BLaER1 treated with 17β-estradiol and CSF1 and Interleukin-3, amounts not matched to agents 10 nM and 100 nM (cell line): ENCODE data around the gene TGFA.

Experiments
- H3K27ac ChIP-seq, 11 experiments: shearing (Covaris generic); formaldehyde crosslinking; 2 replicates each; pipeline ENCODE4 v1.8.1; 2022
- H3K27me3 ChIP-seq, 11 experiments: shearing (Covaris generic); formaldehyde crosslinking; 2 replicates each; pipeline ENCODE4 v1.8.1; 2022
- H3K36me3 ChIP-seq, 11 experiments: shearing (Covaris generic); formaldehyde crosslinking; 2 replicates each; pipeline ENCODE4 v1.8.1; 2022
- H3K4me1 ChIP-seq, 10 experiments: shearing (Covaris generic); formaldehyde crosslinking; 2 replicates each; pipeline ENCODE4 v1.8.1; 2022
- H3K4me2 ChIP-seq, 11 experiments: shearing (Covaris generic); formaldehyde crosslinking; 2 replicates each; pipeline ENCODE4 v1.8.1; 2022
- H3K4me3 ChIP-seq, 10 experiments: shearing (Covaris generic); formaldehyde crosslinking; 2 replicates each; pipeline ENCODE4 v1.8.1; 2022
- H3K9ac ChIP-seq, 11 experiments: shearing (Covaris generic); formaldehyde crosslinking; 2 replicates each; pipeline ENCODE4 v1.8.1; 2022
- H3K9me3 ChIP-seq, 11 experiments: shearing (Covaris generic); formaldehyde crosslinking; replicated peaks in 1 of 11; 2 replicates each; pipeline ENCODE4 v1.8.1; 2022
- H4K20me1 ChIP-seq, 11 experiments: shearing (Covaris generic); formaldehyde crosslinking; 2 replicates each; pipeline ENCODE4 v1.8.1; 2022
- Cebpa-rat ChIP-seq, 11 experiments: shearing (Covaris generic); IDR thresholded peaks; 2 replicates each; pipeline ENCODE4 v1.8.1; 2022

TGFA gene

DNA sequence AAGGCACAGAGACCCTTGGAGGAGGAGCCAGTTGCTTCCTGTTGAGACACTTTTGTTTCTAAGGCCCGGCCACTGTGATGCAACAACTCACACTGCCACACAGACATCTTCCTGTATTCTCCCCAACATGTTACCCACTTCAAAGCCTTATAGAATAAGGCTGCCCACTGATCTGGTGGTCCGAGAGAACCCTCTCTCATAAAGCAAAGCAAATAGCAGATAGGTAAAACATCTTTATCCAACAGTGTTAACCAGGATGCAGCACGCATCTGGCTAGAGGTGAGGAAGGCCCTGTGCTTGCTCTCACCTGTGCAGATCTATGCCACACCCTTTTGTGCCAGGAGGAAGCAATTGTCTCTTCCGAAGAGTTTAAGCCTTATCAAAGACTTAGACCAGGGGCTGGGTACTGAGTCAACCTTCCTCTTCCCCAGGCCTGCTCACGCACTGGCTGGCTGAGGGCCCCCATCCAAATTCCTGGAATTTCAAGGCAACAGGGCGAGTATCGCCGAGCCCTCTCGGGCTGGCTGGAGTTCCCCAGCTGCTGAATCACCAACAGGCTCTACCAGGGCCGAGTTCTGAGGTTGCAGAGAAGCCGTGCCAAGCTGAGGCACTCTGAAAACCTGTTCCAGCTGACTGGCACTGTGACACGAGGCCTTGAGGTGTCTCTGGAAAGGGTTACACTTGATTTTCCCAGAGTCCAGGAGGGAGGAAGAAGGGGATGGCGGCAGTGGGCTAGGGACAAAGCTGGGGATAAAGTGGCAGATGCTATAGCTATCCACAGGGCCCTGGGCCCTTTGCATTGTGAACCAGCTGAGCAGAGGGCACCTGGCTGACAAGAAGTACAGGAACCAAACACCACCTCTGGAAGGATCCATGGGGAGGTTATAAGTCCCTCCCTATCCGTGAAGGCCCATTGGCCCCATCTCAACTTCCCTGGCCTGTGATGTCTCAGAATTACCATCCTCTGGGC is 29.3 kb downstream of the TGFA start:
- no peaks in the 10 kb centered on the region for H3K27me3 ChIP-seq
- peak overlapping the region; percentile 9 to 78 (median 71); a peak in 20 of 22 replicates for H3K9ac ChIP-seq
- H3K4me2 ChIP-seq, result peak overlapping the region; percentile 65 to 92 (median 89)
- peak; percentile 59 to 98 (median 96); a peak in 21 of 22 replicates for TF ChIP-seq Cebpa-rat (IDR thresholded peaks at IDR 0.05)
- H4K20me1 ChIP-seq, result peaks cover 0 to 8% (median 0%) of the 10 kb centered on the region in 11 experiments; a peak in 2 of 22 replicates
- peak overlapping the region; percentile 55 to 94 (median 87); a peak in 21 of 22 replicates for H3K27ac ChIP-seq
- H3K4me3 ChIP-seq, result peak overlapping the region in 5 of 10 experiments; percentile 4 to 46 (median 20); a peak in 4 of 20 replicates
- H3K4me1 ChIP-seq, result peaks cover 19 to 98% (median 60%) of the 10 kb centered on the region in 10 experiments
- peaks cover 0 to 2% (median 0%) of the 10 kb centered on the region in 11 experiments; a peak in 1 of 22 replicates for H3K9me3 ChIP-seq
- H3K36me3 ChIP-seq, result 0 out of 22 replicates have a peak, but pooled peaks cover 0 to 4% (median 0%) of the 10 kb centered on the region in 11 experiments

DNA sequence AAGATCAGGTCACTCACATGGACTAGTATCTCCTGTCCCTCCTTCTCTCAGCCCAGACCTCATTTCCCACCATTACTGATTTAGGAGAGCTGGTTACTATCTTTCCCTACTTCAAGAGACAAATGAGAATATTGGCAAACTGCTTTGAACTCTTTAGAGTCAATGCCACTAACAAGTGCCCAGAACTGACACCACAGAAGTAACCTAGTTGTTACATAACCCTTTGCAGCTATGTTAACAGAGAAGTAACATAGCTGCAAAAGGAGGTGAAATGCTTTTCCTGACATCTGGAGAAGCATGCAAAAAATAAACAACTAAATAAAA is 30.0 kb downstream of the TGFA start:
- peak overlapping the region in 4 of 10 experiments; percentile 4 to 46 (median 20); a peak in 3 of 20 replicates for H3K4me3 ChIP-seq
- H3K4me1 ChIP-seq, result peaks cover 19 to 98% (median 64%) of the 10 kb centered on the region in 10 experiments
- no peak for TF ChIP-seq Cebpa-rat (IDR thresholded peaks at IDR 0.05)

DNA sequence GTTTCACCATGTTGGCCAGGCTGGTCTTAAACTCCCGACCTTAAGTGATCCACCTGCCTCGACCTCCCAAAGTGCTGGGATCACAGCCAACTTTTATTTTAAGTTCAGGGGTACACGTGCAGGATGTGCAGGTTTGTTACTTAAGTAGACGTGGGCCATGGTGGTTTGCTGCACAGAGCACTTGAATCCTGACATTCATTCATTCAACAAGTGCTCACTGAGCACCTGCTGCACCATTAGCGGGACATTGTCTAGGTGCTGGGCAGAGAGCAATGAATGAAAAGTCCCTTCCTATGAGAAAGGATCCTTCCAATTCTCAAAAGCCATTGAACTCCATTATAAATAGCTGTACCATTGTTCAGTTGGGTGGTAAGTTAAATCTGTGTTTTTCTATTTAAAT is 31.0 kb downstream of the TGFA start:
- H3K36me3 ChIP-seq, result 0 out of 22 replicates have a peak, but pooled peaks cover 0 to 4% (median 0%) of the 10 kb centered on the region in 11 experiments
- no peaks in the 10 kb centered on the region; a peak in 1 of 22 replicates for H4K20me1 ChIP-seq
- H3K9ac ChIP-seq, result peak overlapping the region in 3 of 11 experiments; percentile 75 to 78 (median 77); a peak in 4 of 22 replicates
- no peak for TF ChIP-seq Cebpa-rat (IDR thresholded peaks at IDR 0.05)
- H3K4me1 ChIP-seq, result peaks cover 27 to 100% (median 69%) of the 10 kb centered on the region in 10 experiments
- H3K4me3 ChIP-seq, result no peak overlapping the region
- peak overlapping the region in 10 of 11 experiments; percentile 69 to 94 (median 88); a peak in 20 of 22 replicates for H3K27ac ChIP-seq
- peak overlapping the region in 10 of 11 experiments; percentile 70 to 92 (median 90); a peak in 18 of 22 replicates for H3K4me2 ChIP-seq
- H3K27me3 ChIP-seq, result no peaks in the 10 kb centered on the region
- H3K9me3 ChIP-seq, result peaks cover 0 to 6% (median 0%) of the 10 kb centered on the region in 11 experiments; a peak in 1 of 22 replicates

More for the DNA sequence above, 30.0 kb downstream of the TGFA start:
- H3K9me3 ChIP-seq, result peaks cover 0 to 4% (median 0%) of the 10 kb centered on the region in 11 experiments; a peak in 1 of 22 replicates
- peaks cover 0 to 1% (median 0%) of the 10 kb centered on the region in 11 experiments; a peak in 1 of 22 replicates for H4K20me1 ChIP-seq
- H3K9ac ChIP-seq, result peak overlapping the region in 10 of 11 experiments; percentile 42 to 78 (median 72); a peak in 19 of 22 replicates
- peak overlapping the region; percentile 55 to 94 (median 87); a peak in 21 of 22 replicates for H3K27ac ChIP-seq
- H3K4me2 ChIP-seq, result peak overlapping the region; percentile 65 to 92 (median 89)
- H3K27me3 ChIP-seq, result no peaks in the 10 kb centered on the region
- H3K36me3 ChIP-seq, result 0 out of 22 replicates have a peak, but pooled peaks cover 0 to 4% (median 0%) of the 10 kb centered on the region in 11 experiments

DNA sequence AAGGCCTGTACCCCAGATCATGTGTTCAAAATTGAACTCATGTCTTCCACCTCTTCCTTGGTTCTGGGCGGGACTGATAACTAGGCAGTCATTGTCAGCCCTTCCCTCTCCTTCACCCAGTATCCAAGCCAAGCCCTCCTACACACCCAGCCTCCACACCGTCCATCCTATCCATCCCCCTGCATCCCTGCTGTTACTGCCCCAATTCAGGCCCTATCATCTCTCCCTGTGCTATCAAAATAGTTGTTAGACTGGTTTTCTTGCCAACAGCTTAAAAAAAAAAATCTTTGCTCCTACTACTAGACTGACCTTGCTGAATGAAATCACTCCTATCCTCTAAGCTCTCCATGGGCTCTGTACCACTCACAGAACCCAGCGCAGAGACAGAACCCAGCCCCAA is 32.8 kb downstream of the TGFA start:
- H3K9me3 ChIP-seq, result peaks cover 0 to 6% (median 0%) of the 10 kb centered on the region in 11 experiments; a peak in 1 of 22 replicates
- peaks cover 27 to 100% (median 71%) of the 10 kb centered on the region in 10 experiments for H3K4me1 ChIP-seq
- no peaks in the 10 kb centered on the region for H3K27me3 ChIP-seq
- no peak overlapping the region for H3K4me3 ChIP-seq
- H4K20me1 ChIP-seq, result no peaks in the 10 kb centered on the region
- H3K27ac ChIP-seq, result peak overlapping the region in 6 of 11 experiments; percentile 0 to 40 (median 26); a peak in 6 of 22 replicates
- 0 out of 22 replicates have a peak, but pooled peaks cover 0 to 4% (median 0%) of the 10 kb centered on the region in 11 experiments for H3K36me3 ChIP-seq
- no peak overlapping the region for H3K9ac ChIP-seq
- no peak for TF ChIP-seq Cebpa-rat (IDR thresholded peaks at IDR 0.05)
- H3K4me2 ChIP-seq, result peak overlapping the region in 3 of 11 experiments; percentile 29 to 88 (median 51); a peak in 5 of 22 replicates

DNA sequence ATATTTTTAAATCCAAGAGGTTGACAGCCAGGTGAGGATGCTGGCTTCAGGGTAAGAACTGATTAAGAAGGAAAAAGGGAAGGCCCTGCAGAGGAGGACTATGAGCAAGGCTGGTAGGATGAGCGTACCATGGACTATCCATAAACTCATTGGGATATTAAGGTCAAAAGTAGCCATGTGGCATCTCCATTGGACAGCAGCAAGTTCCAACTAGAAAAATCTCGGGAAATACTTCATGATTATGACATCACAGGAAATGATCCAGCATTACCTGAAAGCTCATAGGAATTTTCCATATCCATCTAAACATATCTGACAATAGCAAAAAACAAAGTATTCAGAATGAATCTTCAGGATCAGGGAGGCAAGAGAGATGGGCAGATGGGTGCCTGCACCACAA is 34.2 kb downstream of the TGFA start:
- Histone ChIP-seq H3K27ac (peak overlapping the region in 2 of 11 experiments; percentile 19 to 27; a peak in 2 of 22 replicates), H4K20me1 (no peaks in the 10 kb centered on the region), H3K4me3 (no peak overlapping the region), H3K9me3 (peaks cover 0 to 6% (median 0%) of the 10 kb centered on the region in 11 experiments; a peak in 1 of 22 replicates), H3K36me3 (0 out of 22 replicates have a peak, but pooled peaks cover 0 to 4% (median 0%) of the 10 kb centered on the region in 11 experiments), H3K27me3 (no peaks in the 10 kb centered on the region), H3K9ac (no peak overlapping the region), H3K4me2 (peak overlapping the region in 4 of 11 experiments; percentile 18 to 88 (median 82); a peak in 6 of 22 replicates), H3K4me1 (peaks cover 23 to 100% (median 71%) of the 10 kb centered on the region in 10 experiments)
- TF ChIP-seq Cebpa-rat (IDR thresholded peaks at IDR 0.05), result no peak

DNA sequence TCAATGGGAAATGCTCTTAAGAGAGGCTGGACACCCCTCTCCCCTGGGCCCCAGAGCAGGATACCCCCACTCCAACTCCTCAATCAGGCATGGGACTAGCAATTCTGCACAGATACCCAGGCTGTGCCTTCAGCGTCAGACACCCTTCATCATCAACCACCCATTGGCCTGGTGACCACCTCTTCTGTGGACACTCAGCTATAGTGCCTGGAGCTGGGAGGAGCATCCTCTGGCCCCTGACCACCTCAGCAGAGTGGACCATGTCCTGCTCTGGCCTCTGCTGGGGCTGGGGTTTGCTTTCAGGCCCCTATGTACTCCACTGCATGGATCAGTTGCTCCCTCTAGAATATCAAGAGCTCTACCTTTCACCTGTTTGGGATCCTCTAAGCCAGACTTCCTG is 35.1 kb downstream of the TGFA start:
- Histone ChIP-seq H3K9ac (no peak overlapping the region), H3K4me1 (peaks cover 14 to 100% (median 63%) of the 10 kb centered on the region in 10 experiments), H3K36me3 (peaks cover 0 to 4% (median 0%) of the 10 kb centered on the region in 11 experiments; a peak in 1 of 22 replicates), H3K4me2 (peak overlapping the region; percentile 16 to 93 (median 81); a peak in 18 of 22 replicates), H4K20me1 (no peaks in the 10 kb centered on the region), H3K27ac (peak overlapping the region in 4 of 11 experiments; percentile 74 to 81 (median 77); a peak in 6 of 22 replicates), H3K4me3 (no peak overlapping the region), H3K27me3 (no peaks in the 10 kb centered on the region), H3K9me3 (peaks cover 0 to 6% (median 0%) of the 10 kb centered on the region in 11 experiments; a peak in 1 of 22 replicates)
- no peak for TF ChIP-seq Cebpa-rat (IDR thresholded peaks at IDR 0.05)

DNA sequence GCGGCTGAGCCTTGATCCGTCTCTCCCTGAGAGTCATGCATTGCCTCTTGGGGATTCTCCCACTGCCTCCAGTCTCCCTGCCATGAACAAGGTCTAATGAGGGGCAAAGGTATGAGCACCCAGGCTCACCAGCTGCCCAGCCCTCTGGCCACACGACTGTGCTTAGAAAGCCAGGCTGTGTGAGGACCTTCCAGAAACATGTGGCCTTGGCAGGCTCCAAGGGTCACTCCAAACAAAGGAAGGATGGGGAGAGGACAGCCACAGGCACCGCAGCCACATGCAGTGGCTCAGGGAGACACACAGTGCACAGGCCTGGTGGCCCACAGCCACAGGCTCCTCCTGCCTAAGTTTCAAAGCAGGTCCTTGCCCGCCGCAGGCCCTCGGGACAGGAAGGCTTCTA is 35.8 kb downstream of the TGFA start:
- H3K4me3 ChIP-seq, result no peak overlapping the region
- H3K27me3 ChIP-seq, result no peaks in the 10 kb centered on the region
- peak overlapping the region in 8 of 11 experiments; percentile 8 to 82 (median 74); a peak in 12 of 22 replicates for H3K27ac ChIP-seq
- peak overlapping the region; percentile 16 to 93 (median 81); a peak in 21 of 22 replicates for H3K4me2 ChIP-seq
- H3K9ac ChIP-seq, result no peak overlapping the region
- peaks cover 8 to 99% (median 58%) of the 10 kb centered on the region in 10 experiments for H3K4me1 ChIP-seq
- peaks cover 0 to 6% (median 0%) of the 10 kb centered on the region in 11 experiments; a peak in 1 of 22 replicates for H3K9me3 ChIP-seq
- no peak for TF ChIP-seq Cebpa-rat (IDR thresholded peaks at IDR 0.05)
- H3K36me3 ChIP-seq, result peaks cover 0 to 3% (median 0%) of the 10 kb centered on the region in 11 experiments; a peak in 1 of 22 replicates
- no peaks in the 10 kb centered on the region for H4K20me1 ChIP-seq

DNA sequence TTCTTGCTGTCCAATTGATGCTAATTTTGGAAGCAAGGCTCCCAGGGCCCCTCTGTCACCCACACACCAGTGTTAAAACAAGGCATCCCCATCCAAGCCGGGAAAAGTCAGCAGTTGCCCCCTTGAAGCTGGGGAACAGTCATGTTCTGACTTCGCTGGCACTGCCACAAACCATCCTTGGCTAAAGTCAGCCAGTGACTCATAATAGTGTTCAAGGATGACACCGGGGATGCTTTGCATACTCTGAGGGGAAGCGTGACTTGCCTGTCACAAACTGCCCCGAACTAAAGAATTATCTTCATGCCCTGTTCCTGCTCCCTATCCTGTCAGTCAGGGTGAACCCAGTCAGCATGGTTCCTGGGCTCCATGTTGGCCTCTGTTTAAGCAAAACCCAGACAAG is 37.0 kb downstream of the TGFA start:
- H3K9ac ChIP-seq, result peak overlapping the region in 7 of 11 experiments; percentile 15 to 67 (median 57); a peak in 13 of 22 replicates
- no peaks in the 10 kb centered on the region for H3K27me3 ChIP-seq
- H3K9me3 ChIP-seq, result peaks cover 0 to 6% (median 0%) of the 10 kb centered on the region in 11 experiments; a peak in 1 of 22 replicates
- H4K20me1 ChIP-seq, result no peaks in the 10 kb centered on the region
- H3K4me3 ChIP-seq, result peak overlapping the region in 2 of 10 experiments; percentile 5 to 38; a peak in 1 of 20 replicates
- H3K4me2 ChIP-seq, result peak overlapping the region in 9 of 11 experiments; percentile 23 to 93 (median 83); a peak in 17 of 22 replicates
- TF ChIP-seq Cebpa-rat (IDR thresholded peaks at IDR 0.05), result no peak
- peak overlapping the region in 9 of 11 experiments; percentile 1 to 82 (median 74); a peak in 15 of 22 replicates for H3K27ac ChIP-seq
- peaks cover 0 to 4% (median 0%) of the 10 kb centered on the region in 11 experiments; a peak in 1 of 22 replicates for H3K36me3 ChIP-seq
- H3K4me1 ChIP-seq, result peaks cover 8 to 97% (median 54%) of the 10 kb centered on the region in 10 experiments; a peak in 19 of 20 replicates
